ENCODE results near the gene ADARB2. TPM values are rescaled to one million over a fixed set of nuclear protein-coding genes. Genes with fewer than 3 reads are reported as not detected.

The ADARB2 gene
- total RNA-seq, 4 donors from 2014 or later, result 2.3 to 3.7 (median 2.6) TPM

DNA sequence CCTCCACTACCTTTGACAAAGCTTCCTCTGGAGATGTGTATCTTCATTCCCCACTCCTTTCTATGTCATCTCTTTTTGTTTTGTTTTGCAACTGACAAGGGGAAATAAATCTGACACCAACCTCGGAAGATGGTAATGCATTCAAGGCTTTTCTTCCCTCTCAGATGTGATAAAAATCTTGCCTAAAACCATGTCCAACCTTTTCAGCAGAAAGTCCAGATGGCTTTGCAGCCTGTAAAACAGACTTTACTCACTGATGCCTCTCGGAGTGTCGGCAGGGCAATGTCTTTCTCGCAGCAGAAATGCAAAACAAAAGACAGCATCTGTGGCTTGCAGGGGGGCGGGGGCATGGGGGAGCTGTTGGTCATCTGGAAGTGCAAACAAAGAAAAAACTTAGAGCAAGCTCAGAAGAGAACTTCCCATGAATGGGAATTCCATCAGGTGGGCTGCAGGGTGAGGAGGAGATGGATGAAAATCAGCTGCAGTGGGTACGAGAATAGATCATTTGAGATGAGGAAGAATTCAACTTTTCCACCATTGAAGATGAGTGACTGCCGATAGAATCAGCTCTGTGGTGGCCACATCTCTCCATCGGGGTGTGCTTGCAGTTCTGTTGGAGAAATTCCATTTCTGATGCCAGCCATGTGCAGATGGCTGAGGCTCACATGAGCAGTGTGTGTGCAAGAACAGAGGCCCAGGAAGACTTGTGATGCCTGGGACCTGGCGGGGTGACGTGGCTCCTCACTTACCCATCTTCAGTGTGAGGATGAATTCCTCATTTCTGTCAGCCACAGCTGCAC lies 443.5 kb downstream of the ADARB2 start:
- intact Hi-C loops (cut with DNase I), result no loop called here
- TF ChIP-seq POLR2AphosphoS5 (IDR thresholded peaks at IDR 0.05) (no peak), EP300 (IDR thresholded peaks at IDR 0.05) (no peak), POLR2A (IDR thresholded peaks at IDR 0.05; ENCODE audit: low read depth) (no peak)
- TF ChIP-seq, protein P1, sequence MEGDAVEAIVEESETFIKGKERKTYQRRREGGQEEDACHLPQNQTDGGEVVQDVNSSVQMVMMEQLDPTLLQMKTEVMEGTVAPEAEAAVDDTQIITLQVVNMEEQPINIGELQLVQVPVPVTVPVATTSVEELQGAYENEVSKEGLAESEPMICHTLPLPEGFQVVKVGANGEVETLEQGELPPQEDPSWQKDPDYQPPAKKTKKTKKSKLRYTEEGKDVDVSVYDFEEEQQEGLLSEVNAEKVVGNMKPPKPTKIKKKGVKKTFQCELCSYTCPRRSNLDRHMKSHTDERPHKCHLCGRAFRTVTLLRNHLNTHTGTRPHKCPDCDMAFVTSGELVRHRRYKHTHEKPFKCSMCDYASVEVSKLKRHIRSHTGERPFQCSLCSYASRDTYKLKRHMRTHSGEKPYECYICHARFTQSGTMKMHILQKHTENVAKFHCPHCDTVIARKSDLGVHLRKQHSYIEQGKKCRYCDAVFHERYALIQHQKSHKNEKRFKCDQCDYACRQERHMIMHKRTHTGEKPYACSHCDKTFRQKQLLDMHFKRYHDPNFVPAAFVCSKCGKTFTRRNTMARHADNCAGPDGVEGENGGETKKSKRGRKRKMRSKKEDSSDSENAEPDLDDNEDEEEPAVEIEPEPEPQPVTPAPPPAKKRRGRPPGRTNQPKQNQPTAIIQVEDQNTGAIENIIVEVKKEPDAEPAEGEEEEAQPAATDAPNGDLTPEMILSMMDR (IDR thresholded peaks at IDR 0.05), result no peak
- Histone ChIP-seq H3K36me3 (no peaks in the 10 kb centered on the region), H3K9me3 (peaks cover 0 to 5% (median 0%) of the 10 kb centered on the region in 4 donors), H3K4me3 (no peak overlapping the region), H3K4me1 (peaks cover 0 to 5% (median 0%) of the 10 kb centered on the region in 4 donors), H3K27ac (replicated peaks in 1 of 4) (no peak overlapping the region), H3K27me3 (peaks cover 0 to 48% (median 3%) of the 10 kb centered on the region in 4 donors)
- DNase-seq (ENCODE audit: extremely low spot score), result no peak
- WGBS, result 38% methylated on average over 8 of the region's 10 CpGs

DNA sequence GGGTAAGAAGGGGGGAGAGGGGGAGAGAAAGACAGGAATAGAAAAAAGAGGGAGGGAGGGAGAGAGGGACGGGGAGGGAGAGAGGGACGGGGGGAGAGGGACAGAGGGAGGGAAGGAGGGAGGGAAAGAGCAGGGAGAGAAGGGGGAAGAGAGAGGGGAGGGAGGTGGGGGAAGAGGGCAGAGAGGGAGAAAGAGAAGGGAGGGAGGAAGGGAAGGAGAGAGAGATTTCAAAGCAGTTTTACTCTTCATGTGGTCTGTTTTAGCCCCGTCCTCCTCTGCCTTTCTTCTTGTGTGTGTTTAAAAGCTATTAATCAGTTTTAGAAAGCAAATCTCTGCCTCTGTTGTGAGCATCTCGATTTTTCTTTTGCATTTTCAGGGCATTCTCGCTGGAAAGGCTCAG lies 444.2 kb downstream of the ADARB2 start:
- intact Hi-C loops (cut with DNase I), result no loop called here
- 5% methylated on average over 5 of the region's 5 CpGs for WGBS

DNA sequence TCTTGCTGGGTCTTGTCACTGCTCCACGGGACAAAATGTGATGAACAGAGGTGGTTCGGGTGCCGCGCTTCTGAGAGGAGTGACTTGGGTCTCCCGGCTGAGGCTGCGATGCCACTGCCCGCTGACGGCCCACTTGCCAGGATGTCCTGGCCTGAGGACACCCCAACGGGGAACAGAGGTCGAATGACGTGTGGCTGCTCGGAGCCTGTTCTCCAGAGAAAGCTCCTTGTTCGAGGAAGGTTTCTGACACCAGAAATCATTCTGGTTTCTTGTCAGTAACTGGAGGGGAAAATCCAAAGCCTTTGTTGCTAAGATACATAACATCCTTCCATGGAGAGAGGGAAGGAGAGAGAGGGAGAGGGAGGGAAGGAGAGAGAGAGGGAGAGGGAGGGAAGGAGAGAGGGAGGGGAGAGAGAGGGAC lies 444.7 kb downstream of the ADARB2 start:
- peaks cover 0 to 14% (median 2%) of the 10 kb centered on the region in 4 donors for H3K4me1 ChIP-seq
- no peaks in the 10 kb centered on the region for H3K36me3 ChIP-seq
- intact Hi-C loops (cut with DNase I), result no loop called here
- H3K27me3 ChIP-seq, result peaks cover 0 to 42% (median 3%) of the 10 kb centered on the region in 4 donors
- DNase-seq (ENCODE audit: extremely low spot score), result no peak
- H3K27ac ChIP-seq (replicated peaks in 1 of 4), result no peak overlapping the region
- no peak overlapping the region for H3K4me3 ChIP-seq
- WGBS, result 62% methylated on average over 13 of the region's 13 CpGs
- peaks cover 0 to 5% (median 0%) of the 10 kb centered on the region in 4 donors for H3K9me3 ChIP-seq
- TF ChIP-seq POLR2A (IDR thresholded peaks at IDR 0.05; ENCODE audit: low read depth), result no peak
- TF ChIP-seq, protein P1 (IDR thresholded peaks at IDR 0.05), result no peak
- TF ChIP-seq EP300 (IDR thresholded peaks at IDR 0.05), result no peak
- TF ChIP-seq POLR2AphosphoS5 (IDR thresholded peaks at IDR 0.05), result no peak

More for the DNA sequence above, 444.2 kb downstream of the ADARB2 start:
- Histone ChIP-seq H3K27ac (replicated peaks in 1 of 4) (no peak overlapping the region), H3K36me3 (no peaks in the 10 kb centered on the region), H3K9me3 (peaks cover 0 to 5% (median 0%) of the 10 kb centered on the region in 4 donors), H3K27me3 (peaks cover 0 to 47% (median 3%) of the 10 kb centered on the region in 4 donors), H3K4me3 (no peak overlapping the region), H3K4me1 (peaks cover 0 to 9% (median 0%) of the 10 kb centered on the region in 4 donors)
- DNase-seq (ENCODE audit: extremely low spot score), result no peak
- no peak for TF ChIP-seq POLR2A (IDR thresholded peaks at IDR 0.05; ENCODE audit: low read depth)
- TF ChIP-seq EP300 (IDR thresholded peaks at IDR 0.05), result no peak
- TF ChIP-seq, protein P1 (IDR thresholded peaks at IDR 0.05), result no peak
- no peak for TF ChIP-seq POLR2AphosphoS5 (IDR thresholded peaks at IDR 0.05)

DNA sequence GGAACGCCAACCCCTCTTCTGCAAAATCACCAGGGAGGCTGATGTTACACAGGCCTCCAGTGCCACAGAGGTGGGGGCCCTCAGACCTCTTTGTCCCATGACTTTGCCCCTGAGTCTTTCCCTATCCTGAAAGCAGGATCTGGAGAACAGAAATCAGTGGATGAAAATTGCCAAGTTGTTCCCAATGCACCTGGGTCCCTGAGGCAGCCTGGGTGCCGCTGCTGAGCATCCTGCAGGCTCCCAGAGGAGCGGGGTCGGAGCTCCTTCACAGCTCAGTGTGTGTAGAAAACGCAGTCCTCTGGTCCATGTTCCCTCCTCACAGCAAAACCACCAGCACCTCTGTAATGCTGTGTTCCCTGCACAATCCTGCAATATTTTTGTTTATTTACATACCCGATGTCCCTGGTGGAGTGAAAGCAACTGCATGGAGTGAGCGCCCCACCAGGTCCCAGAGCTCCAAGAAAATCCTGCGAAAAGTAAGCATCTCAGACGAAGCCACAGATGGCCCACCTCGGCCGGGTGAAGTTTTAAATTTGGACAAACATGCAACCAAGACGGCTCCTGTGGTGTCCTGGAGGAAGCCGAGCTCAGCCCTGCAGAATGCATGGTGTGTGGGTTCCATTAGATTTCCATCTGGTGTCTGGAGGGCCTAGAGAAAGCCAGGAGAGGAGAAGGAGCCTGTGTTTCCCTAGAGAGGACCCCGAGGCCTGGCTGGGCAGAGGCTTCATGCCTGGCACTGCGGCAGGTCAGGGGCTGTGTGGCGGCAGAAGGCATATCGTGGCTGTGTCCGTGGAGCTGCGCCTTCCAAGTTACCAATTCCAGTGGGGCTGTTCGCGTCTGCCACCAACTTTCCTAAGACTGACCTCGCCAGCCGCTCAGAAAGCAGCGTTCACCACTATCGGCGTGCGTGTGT lies 445.9 kb downstream of the ADARB2 start:
- Histone ChIP-seq H3K27ac (replicated peaks in 1 of 4) (no peak overlapping the region), H3K27me3 (peaks cover 0 to 39% (median 3%) of the 10 kb centered on the region in 4 donors), H3K36me3 (no peaks in the 10 kb centered on the region), H3K4me3 (no peak overlapping the region), H3K4me1 (peaks cover 0 to 17% (median 3%) of the 10 kb centered on the region in 4 donors), H3K9me3 (peaks cover 0 to 5% (median 0%) of the 10 kb centered on the region in 4 donors)
- TF ChIP-seq EP300 (IDR thresholded peaks at IDR 0.05), result no peak
- TF ChIP-seq POLR2AphosphoS5 (IDR thresholded peaks at IDR 0.05), result no peak
- intact Hi-C loops (cut with DNase I), result no loop called here
- 84% methylated on average over 26 of the region's 27 CpGs for WGBS
- no peak for DNase-seq (ENCODE audit: extremely low spot score)

Data from esophagus muscularis mucosa (tissue), 4 donors.